Fibroblast of pulmonary artery (primary cell): ENCODE results near the gene CDCP2.
A peak's percentile ranks its signal among the peaks of the same experiment; 100 is the strongest.

Source experiments
- DNase-seq: peaks from one replicate; pipeline ENCODE4 v3.0.0-alpha.2; 2010; ENCODE audit warnings: low read depth
- H3K4me3 ChIP-seq: replicated peaks from 2 replicates; pipeline ENCODE4 v1.5.1; 2011; ENCODE audit warnings: low read depth, mild to moderate bottlenecking, control low read depth, low read length, moderate library complexity
- CTCF ChIP-seq: IDR thresholded peaks from 2 replicates; pipeline ENCODE4 v1.5.1; 2011; ENCODE audit warnings: mild to moderate bottlenecking, control low read depth, low read length, inconsistent platforms; ENCODE audit errors: missing control alignments

Gene CDCP2

GRCh38 chr1:54160351-54160750 is 7.6 kb upstream of the CDCP2 start:
- no peak overlapping the region for H3K4me3 ChIP-seq
- no peak for DNase-seq
- no peak for TF ChIP-seq CTCF

DNA sequence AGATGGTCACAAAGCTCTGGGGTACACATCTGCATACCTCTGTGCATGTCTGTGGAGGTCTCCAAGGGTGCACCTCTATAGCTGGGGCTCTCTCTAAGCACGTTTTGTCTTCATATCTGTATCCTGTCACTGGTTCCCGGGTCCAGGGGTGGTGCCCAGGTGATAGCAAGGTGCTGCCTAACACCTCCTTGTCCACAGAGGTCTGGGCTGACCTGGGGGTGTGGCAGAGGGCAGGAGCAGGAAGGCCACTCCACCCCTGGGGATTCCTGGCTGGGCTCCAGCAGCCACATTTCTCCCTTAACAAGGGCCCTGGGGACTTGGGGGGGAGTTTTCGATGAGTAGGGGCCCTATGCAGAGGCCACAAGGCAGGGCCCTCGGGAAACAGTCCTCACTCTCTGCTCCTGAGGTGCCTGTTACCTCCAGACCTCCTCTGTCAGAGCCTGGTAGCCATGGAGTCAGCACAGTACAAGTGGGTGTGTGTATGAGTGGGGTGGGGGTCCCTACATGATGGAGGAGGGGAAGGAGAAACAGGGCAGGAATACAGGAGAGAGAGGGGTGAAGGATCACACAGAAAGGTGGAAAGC is 7.0 kb upstream of the CDCP2 start:
- no peak for TF ChIP-seq CTCF
- H3K4me3 ChIP-seq: no peak overlapping the region

DNA sequence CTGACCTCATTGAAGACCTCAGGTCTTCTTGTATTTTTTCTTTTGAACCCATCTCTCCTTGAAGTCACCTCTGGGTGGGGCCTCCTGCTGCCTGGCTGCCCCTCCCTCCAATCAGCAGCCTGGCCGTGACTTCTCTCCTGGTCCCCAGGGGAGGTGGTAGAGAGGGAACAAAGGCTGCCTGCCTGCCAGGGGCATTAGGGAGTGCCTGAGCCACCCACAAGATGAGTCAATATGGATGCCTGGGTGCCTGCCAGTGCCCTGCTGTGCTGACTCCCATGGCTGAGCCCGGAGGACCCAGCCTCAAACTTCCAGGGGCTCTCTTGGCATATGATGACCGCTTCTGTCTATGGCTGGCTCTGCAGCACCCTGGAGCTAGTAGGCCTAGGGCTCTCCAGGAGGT is 5.3 kb upstream of the CDCP2 start:
- TF ChIP-seq CTCF: no peak
- no peak overlapping the region for H3K4me3 ChIP-seq
- DNase-seq: no peak

More for the DNA sequence above, 7.0 kb upstream of the CDCP2 start:
- DNase-seq: no peak

DNA sequence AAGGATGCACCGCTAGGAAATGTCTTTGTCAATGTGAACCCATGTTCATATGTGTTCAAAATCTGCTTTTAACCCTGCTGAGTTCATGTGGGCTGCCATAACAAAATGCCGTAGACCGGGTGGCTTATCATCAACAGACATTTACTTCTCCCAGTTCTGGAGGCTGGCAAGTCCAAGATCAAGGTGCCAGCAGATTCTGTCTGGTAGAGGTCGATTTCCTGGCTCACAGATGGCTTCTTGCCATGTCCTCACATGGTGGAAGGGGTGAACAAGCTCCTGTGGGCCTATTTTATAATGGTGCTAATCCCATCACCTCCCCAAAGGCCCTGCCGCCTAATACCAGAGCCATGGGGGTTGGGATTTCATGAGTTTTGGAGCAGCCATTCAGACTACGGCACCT is 4.6 kb upstream of the CDCP2 start:
- no peak for DNase-seq
- no peak overlapping the region for H3K4me3 ChIP-seq
- TF ChIP-seq CTCF: no peak

DNA sequence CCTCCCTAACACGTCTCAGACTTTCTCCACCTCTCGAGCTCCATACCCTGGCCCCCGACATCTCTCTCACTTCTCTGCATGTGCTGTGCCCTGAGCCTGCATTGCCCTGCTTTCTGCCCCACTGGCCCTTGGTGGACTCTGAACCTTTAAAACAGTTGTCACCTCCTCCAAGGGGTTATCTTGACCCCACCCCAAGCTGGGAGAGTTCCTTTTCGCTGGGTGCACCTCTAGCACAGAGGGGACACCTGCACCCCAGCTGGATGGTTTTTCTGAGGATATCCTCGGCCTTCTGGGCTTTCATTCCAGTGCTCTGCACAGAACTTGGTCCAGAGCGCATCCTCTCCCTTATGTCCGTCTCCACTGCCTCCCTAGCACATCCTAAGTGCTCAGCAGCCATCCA is 4.2 kb upstream of the CDCP2 start:
- no peak overlapping the region for H3K4me3 ChIP-seq
- no peak for DNase-seq
- no peak for TF ChIP-seq CTCF

- no peak overlapping the region for H3K4me3 ChIP-seq
- no peak for DNase-seq
- TF ChIP-seq CTCF: no peak
Observed at GRCh38 chr1:54156201-54156600, 3.4 kb upstream of the CDCP2 start.

DNA sequence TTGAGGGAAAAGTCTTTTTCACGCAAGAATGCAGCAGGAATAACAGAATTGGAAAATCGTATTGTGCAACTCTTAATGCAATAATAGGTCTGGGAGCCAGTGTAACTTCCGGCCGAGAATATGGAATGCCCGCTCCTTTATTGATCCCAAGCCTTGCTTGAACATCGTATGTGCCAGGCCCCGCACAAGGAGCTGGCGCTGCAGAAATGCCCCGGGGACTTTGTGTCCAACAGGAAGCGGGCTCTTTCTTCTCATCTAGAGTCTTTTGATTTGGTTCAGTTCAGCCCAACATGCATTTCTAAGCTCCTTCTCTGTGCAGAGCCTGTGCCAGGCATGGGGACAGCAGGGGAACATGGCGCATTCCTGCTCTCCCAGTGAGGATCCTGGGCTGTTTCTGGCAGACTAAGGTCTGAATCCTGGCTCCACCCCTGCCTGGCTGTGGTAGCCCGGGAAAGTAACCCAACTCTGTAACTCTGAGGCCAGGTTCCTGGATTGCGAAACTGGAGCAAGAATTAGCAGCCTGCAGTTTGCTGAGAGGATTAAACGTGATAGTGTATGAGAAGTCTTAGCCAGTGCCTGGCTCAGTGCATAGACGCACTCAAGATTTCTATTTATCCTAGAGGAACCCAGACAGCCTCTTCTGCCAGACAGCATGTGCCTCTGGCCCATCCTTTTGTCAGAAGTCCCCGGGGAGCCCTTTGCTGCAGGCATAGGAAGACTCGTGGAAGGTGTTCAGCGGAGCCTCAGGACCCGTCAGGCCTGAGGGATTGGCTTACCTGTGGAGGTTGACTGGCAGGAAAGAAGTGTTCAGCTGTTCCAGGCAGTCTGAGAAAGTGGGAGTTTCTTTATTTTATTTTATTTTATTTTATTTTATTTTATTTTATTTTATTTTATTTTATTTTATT is 987 bp upstream of the CDCP2 start:
- H3K4me3 ChIP-seq: no peak overlapping the region
- DNase-seq: peak; percentile 81
- TF ChIP-seq CTCF: no peak
